Glomerular visceral epithelial cell (primary cell): ENCODE measurements around the gene AFAP1.

Source experiments
- DNase-seq: peaks from one replicate; pipeline ENCODE4 v3.0.0-alpha.2; 2016; ENCODE audit errors: extremely low spot score

AFAP1 gene

GRCh38 chr4:7770224-7771050, 169.2 kb downstream of the AFAP1 start:
- DNase-seq: peak; percentile 18

GRCh38 chr4:7769396-7770223, 170.1 kb downstream of the AFAP1 start:
- DNase-seq: no peak

DNA sequence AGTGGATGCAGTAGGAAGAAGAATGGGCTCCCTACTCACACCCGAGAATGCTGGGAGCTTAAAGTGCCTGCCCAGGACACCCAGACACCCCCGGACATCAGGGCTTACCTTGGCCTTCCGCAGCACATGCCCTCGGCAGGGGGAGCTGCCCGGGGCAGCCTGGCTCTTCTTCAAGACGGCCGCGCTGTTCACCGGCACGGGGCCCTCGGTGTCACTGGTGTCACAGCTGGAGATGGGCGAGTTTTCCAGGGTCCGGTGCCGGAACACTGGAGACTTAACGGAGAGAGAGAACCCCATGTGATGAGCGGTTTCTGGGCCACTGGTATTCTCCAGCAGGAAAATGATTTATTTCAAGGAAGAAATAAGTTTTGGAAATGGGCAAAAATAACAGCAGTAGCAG, 170.9 kb downstream of the AFAP1 start:
- no peak for DNase-seq

DNA sequence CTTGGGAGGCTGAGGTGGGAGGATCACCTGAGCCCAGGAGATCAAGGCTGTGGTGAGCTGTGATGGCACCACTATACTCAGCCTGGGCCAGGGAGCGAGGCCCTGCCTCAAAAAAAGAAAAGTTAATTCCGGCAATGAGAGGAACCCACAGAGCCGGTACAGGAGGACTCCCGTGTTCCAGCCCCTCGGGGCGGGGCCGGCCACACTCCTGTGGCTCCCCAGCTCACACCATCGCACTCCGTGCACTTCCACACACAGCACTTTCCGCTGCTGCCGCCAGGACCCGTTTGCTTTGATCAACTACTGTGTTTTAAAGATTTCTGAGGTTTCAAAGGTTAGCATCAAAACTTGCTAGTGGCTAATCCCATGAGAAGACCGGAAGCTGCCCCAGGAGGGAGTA, 171.7 kb downstream of the AFAP1 start:
- DNase-seq: no peak

- no peak for DNase-seq
These were observed 172.1 kb downstream of the AFAP1 start for GRCh38 chr4:7767526-7767925.

GRCh38 chr4:7766661-7767345, 172.9 kb downstream of the AFAP1 start:
- no peak for DNase-seq

GRCh38 chr4:7766086-7766485, 173.6 kb downstream of the AFAP1 start:
- DNase-seq: no peak

- DNase-seq: no peak
These were observed 174.0 kb downstream of the AFAP1 start for GRCh38 chr4:7765666-7766065.

- no peak for DNase-seq
These were observed 175.2 kb downstream of the AFAP1 start for GRCh38 chr4:7764466-7764865.

- peak; percentile 44 for DNase-seq
These were observed 175.9 kb downstream of the AFAP1 start for GRCh38 chr4:7763788-7764187.

DNA sequence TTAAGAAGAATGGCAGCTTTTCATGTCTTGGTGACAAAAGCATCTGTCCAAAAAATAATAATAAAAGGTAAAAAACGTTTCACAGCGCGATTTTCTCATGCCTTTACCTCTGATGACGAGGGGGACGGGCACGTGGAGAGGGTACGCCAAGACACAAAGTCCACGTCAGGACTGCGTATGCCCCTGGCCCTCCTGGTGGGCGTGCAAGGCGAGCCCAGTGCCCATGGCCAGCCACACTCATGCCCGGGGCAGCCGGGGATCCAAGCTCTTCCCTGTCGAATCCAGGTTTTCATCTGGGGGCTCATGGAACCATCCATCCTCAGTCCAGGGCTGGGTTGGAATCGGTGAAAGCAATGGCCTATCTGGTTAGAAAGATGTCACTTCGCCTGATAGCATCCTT, 176.6 kb downstream of the AFAP1 start:
- no peak for DNase-seq

DNA sequence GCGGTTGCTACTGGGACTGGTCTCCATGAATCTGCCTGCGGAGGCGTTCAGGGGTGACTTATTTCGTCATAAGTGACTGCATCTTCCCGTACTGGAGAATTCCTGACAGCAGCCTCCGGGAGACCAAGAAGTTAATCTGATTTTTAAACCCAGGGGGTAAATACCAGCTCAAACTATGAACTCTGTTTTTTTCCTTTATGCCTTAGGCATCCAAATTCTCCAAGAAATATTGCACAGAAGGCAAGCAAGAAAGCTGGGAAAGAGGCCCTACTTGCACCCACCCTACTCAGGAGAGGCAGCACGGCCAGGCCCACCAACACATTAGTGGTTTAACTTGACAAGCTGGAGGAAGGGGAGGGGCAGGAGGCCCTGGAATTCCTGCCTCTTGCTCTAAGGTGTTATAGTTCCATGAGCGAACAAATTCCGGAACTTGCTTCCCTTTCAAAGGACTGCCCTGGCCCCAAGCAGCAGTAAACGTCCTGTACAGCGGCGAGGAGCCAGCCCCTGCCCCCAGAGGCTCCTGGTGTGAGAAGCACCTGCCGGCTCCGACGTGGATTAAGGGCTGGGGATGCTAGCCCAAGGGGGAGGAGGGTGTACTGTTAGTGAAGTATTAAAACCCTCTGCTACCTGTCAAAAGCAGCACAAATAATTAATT, 177.2 kb downstream of the AFAP1 start:
- no peak for DNase-seq

DNA sequence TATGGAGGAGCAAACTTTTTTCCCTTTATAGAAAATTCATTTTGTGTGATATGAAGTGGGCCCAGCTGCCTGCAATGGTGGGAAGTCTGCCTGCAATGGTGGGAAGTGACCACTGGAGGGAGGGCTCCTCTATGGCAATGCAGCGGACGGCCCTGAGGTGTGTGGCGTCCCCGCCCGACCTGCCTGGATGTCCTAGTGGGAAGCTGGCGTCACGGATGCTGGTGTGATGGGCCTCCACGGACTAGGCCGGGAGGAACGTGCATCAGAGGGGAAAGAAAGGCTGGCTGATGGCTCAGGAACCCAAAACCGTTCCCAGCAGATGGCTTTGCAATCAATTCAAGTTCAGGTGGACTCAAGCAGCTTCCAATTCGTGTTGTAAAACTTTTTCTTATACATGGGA, 177.9 kb downstream of the AFAP1 start:
- peak; percentile 32 for DNase-seq

DNA sequence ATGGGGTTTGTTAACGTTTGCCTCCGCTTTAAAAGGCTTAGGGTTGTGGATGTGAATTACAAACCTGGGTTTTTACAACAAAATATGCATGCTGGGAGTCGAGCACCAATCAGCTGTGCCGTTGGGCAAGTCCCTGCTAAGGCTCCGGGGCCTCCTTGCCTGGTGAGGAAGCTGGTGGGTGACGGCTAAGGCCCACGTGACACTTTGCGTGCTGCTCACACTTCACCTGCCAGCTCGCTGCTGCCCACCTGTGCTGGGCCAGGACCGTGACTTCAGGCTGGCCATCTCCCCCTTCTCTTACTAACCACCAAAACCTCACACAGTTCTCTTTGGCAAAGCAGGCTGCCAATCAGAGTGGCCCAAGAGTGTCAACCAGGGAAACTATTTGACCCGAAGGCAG, 178.3 kb downstream of the AFAP1 start:
- no peak for DNase-seq

GRCh38 chr4:7760706-7761105, 179.0 kb downstream of the AFAP1 start:
- DNase-seq: no peak

GRCh38 chr4:7760228-7760627, 179.4 kb downstream of the AFAP1 start:
- DNase-seq: no peak

DNA sequence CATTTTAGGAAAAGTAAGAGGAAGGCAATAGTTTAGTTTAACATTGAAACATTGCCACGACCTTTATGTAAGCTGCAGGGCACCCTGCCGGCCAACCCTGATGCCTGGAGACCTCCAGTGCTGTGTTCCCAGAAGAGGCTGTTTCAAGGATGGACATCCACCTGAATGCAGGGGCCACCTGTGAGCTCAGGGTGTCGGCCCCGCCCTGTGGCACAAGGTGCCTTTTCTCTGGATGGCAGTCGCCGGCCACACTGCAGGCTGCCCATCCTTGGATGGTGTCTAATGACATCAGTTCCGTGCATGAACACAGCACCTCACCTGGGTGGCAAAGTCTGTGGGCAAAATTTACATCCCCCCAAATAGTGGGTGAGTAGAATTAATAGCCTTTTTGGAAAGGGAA, 180.0 kb downstream of the AFAP1 start:
- no peak for DNase-seq

- DNase-seq: no peak
These were observed 180.4 kb downstream of the AFAP1 start for GRCh38 chr4:7759216-7759615.

GRCh38 chr4:7758476-7758875, 181.2 kb downstream of the AFAP1 start:
- DNase-seq: no peak

DNA sequence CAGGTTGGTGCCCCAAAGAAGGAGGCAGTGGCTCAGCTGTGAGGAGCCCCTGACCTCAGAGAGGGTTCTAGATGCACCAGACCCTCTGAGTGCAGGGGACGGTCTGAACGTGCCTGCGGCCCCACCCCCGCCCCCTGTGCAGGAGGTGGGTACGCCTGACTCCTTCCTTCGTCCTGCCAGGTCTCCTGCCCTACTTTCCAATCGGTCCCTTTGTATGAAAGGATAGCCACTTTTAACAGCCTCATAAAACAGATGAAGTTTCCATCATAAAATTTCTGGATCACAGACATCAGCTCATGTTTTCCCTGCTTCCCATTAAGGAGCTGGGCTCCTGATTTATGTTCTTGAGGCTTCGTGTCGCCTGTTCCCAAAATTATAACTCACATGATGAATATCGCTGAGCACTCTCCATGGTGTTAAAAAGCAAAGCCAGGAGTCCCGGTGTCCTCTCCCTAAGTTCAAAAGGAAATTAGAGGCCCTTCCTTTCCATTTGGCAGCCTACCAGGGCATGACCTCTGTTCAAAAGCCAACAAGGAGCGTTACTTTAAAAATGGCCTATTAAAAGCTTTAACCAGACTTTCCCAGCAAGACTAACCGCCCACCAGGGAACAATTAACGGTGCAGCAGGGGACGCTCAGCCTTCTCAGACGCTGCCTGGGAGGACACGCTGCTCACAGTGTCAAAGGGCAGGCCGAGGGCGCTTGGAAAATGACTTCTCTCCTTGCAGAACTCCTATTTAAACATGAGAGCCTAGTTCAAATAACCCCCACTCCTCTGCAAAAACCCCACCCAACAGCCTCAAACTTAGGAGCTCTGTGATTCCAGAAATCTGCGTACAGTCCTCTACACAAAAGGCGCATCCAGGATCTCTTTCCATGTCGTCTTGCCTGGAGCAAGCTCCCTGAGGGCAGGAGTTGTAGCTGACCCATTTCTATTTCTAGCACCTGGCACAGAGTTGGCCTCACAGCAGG, 181.9 kb downstream of the AFAP1 start:
- DNase-seq: no peak
